Activated CD8-positive, alpha-beta memory T cell treated with anti-CD3 and anti-CD28 coated beads, Interleukin-2, amount 50 U/mL, for 24 hours (primary cell): ENCODE data around the gene ANKRD11.
A peak's percentile ranks its signal among the peaks of the same experiment; 100 is the strongest.

ENCODE experiments used
- DNase-seq: peaks from one replicate; pipeline ENCODE4 v3.0.0-alpha.2; 2020; ENCODE audit errors: extremely low read depth

ANKRD11 gene

DNA sequence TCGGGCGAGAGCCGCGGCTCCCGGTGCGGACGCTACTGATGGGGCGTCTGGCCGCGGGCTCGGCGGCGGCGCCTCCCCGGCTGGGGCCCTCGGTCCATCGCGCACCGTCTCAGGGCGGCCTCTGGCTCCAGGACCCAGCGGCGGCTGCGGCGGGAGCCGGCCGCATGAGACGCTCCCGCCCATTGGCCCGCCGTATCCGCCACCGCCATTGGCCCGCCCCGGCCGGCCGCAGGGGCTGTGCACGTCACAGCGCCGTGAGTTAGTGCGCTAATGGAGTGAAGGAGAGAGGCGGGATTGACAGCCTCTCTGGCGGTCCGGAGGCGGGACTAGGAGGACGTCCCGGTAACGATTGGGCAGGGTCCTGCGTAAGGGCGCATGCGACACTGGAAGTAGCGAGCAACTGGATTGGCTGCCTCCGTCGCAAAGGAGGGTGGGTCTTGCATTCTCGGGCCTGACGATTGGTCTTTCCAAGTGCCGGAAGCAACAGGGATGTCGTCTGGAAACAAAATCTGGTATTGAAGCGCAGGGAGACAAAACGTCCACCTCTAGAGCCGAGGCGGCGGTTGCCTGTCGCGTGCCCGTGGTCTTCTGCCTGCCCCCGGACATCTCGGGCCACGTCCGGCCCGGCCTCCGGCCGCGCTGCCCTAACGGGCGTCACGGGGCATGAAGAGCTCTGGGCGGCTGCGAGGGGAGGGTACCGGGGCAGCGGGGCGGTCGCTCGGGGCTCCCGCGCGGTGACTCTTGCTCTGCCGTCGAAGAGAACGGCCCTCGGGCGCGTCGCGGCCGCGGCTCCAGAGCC lies at the start of gene ANKRD11:
Gene ANKRD11, minus strand, starts transcription at position 123 of the 799 bp plus-strand sequence. CDS start 173,542 bp downstream, outside the sequence.
- DNase-seq, result peak; percentile 98

DNA sequence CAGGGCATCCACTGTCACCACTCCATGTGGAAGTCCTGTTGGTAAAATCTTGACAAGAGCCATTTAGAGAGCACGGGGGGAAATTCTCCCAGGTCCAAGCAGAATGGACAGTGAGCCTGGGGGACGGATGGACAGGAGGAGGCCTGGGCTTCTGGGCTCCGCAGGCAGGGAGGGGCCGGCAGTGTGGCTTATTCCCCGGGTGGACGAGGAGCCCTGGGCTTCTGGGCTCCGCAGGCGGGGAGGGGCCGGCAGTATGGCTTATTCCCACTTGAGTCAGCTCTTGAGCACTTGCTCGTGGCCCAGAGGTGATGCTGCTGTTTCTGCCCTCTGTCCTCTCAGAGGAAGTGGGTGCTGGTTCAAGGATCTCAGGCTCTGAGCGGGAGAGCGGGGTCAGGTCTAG lies 47.9 kb upstream of the ANKRD11 start:
- no peak for DNase-seq

DNA sequence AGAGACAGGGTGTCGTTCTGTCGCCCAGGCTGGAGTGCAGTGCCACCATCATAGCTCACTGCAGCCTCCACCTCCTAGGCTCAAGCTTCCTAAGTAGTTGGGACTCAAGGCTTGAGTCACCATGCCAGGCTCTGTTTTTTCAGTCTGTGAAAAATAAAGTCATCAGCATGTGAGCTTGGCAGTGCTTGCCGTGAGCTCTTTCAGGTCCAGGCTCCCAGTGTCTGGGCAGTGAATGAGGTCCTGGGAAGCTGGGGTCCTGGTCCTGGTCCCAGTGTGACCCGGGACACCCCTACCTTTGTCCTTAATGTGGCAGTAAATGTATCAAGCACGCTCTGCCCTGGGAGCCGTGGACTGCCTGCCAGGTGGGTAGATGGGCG lies 47.2 kb upstream of the ANKRD11 start:
- no peak for DNase-seq

DNA sequence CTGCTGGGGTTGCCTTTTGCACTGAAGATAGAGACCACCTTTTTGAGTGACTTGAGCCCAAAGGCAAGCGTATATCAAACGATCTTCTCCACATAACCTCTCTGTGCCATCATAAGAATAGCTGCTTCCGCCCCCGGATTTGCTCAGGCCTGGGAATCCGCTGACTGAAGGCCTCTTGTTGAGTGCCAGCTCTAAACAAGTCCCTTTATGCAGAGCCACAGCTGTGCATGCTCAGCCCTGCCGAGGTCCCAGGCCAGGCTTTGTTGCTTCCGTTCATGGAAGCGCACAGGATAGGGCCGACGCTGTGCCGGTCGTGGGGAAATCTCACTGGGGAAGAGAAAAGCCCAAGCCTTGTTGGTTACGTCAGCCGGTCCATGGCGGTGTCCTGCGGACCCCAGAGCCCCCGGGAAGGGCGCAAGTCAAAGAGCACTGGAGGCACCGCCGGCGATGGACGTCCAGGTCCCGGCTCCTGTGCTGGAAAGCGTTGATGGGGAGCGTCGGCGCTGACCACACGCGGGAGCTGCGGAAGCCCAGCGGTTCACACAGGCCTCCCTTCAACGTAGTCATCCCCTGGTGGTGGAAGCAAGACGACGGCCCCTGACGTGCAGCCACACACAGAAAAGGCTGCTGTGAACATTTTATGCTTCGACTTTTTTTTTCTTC lies 46.7 kb upstream of the ANKRD11 start:
- no peak for DNase-seq

DNA sequence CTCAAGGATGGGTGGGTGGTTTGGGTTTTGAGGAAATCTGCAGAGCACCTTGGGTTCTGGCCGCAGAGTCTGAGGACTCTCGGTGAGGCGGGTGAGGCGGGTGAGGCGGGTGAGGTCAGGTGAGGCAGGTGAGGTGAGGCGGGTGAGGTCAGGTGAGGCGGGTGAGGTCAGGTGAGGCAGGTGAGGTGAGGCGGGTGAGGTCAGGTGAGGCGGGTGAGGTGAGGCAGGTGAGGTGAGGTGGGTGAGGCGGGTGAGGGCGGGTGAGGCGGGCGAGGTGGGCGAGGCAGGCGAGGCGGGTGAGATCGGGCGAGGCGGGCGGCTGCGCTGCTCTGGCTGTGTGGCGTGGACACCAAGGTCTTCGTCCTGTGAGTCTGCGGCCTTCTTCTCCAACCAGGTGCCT lies 46.0 kb upstream of the ANKRD11 start:
- no peak for DNase-seq

DNA sequence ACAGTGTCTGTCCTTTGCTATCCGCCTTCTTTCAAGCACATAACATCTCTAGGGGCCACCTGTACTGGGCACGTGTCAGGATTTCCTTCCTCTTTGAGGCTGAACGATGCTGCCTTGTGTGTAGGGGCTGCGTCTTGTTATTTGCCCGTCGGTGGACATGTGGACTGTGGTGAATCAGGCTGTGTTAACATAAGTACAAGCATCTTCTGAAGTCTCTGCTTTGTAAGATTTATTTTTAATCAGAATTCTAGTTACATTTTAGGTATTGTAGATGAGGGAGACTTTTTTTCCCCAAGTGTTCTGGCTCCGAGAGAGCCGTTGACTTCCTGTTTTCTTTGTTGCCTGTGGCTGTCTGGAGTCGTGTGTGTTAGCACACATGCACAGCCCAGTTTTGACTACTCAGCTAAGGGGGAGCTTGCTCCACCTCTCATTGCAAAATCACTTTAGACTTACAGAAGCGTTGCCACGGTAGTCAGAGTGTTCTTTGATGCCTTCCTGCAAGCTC lies 43.9 kb upstream of the ANKRD11 start:
- DNase-seq, result no peak

DNA sequence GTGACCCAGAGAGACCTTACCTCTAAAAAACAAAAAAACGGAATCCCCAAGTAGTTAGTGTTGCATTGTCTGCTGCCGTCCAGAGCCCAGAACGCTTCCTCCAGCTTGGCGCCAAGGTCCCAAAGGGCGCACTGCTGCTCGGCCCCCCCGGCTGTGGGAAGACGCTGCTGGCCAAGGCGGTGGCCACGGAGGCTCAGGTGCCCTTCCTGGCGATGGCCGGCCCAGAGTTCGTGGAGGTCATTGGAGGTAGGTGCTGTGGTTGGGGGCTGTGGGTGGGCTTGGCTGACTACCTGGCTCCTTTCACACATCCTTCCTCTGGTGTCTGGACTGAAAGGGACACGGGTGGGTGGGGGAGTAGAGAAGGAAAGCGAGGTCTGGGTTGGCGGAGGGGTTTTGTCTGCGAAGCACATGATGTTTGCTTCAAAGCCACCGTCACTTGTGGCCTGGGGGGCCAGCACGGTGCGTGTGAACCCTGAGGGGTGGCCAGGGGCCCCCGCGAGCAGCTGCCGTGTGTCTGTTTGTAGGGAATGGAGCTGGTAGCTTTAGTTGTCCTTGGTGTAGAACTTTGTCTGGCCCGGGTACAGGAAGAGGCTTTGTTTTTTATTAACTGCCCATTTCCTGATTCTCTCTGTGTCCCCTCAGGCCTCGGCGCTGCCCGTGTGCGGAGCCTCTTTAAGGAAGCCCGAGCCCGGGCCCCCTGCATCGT lies 41.6 kb upstream of the ANKRD11 start:
- no peak for DNase-seq

DNA sequence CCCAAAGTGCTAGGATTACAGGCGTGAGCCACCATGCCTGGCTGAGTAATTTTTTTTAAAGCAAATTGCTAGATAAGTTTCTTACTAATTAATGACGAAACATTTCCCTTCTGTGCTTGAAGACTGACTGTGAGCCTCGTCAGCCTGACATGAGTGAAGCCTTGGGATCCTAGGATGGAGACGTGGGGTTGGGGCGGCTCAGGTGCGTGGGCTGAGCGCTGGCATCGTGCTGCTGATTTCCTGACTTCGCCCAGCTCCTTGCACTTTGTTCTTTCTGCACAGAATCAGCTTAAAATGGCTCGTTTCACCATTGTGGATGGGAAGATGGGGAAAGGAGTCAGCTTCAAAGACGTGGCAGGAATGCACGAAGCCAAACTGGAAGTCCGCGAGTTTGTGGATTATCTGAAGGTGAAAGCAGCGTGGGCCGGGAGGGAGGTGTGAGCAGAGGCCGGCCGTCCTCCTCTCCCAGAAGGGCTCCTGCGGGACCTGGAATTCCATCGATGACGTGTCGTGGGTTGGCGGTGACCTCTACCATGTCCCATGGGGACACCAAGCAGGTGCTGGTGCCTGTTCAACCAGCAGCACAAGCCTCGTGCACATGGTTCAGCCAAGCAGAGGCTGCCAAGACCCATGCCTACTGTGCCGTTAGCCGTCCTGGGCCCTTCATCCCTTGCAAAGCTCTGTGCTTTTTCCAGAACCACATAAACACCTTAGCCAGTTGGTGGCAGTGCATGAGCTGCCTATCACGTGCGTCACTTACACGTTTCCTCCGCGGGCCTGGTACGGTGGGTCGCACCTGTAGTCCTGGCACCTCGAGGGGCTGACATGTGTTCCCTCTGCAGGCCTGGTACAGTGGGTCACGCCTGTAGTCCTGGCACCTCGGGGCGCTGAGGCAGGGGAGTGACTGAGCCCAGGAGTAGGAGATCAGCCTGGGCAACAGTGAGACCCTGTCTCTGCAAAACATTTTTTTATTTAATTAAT lies 40.3 kb upstream of the ANKRD11 start:
- DNase-seq, result no peak

DNA sequence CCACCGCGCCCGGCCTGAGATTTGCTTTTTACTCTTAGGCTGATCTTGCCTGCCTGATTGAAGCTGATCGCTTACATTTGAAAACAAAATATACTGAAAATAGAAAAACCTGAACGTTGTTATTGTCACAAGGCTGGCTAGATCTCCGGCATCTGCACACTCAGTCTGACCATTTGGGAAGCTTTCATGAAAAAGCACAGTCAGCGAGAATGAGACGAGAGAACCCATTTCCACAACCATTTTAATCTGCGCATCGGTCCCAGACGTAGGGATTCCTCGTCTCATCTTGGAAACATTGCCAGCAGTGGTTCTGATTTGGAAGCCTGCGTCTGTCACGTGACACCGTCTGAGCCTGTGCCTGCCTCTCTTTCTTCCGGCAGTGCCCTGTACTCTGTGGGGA lies 38.7 kb upstream of the ANKRD11 start:
- no peak for DNase-seq

DNA sequence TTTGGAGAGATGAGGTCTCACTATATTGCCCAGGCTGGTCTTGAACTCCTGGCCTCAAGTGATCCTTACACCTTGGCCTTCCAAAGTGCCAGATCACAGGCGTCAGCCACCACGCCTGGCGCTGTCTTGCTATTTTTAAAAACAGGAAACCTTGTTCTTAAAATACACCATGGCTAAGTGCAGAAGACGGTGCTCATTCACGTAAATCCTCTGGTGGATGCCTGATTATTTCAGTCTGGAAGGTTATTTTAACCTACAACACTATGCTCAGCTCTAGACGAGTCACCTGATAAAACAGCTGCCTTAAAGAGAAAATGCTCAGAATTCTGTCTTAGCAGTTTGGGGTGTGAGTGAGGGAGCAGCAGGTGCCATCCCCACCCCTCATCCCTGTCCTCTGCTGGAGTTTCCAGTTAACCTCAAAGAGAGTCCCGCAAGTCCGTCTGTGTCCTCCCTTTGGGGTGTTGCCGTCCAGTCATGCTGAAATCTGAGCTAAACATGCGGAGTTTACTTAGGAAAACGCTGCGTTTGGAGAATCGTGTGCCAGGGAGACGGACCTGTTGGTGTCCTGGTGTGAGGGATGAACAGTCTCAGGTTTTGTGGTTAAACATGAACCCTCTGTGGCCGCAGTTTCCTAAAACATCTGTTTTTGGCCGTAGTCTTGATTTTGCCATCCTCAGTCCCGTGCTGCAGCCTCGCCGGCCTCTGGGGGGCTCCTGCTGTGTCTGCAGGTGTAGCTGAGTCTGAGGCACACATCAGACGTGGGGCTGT lies 35.0 kb upstream of the ANKRD11 start:
- DNase-seq, result no peak

DNA sequence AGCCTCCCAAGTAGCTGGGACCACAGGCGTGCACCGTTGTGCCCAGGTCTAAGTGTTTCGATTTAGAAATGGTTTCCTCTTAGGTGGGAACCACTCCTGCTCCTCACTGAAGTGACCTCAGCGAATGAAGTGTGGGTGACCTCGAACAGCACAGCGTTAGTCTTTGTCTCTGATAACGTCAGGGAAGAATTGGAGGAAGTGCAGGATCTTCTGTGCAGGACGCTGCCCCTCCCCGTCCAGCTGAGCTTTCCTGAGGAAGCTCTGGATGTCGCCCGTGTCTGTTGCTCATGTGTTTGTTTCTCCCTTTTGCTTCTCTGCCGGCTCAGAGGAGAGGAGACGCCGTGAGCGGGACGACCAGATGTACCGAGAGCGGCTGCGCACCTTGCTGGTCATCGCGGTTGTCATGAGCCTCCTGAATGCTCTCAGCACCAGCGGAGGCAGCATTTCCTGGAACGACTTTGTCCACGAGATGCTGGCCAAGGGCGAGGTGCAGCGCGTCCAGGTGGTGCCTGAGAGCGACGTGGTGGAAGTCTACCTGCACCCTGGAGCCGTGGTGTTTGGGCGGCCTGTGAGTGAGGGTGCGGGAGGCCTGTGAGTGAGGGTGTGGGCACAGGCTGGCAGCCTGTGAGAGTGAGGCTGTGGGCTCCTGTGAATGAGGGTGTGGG lies 33.5 kb upstream of the ANKRD11 start:
- no peak for DNase-seq

DNA sequence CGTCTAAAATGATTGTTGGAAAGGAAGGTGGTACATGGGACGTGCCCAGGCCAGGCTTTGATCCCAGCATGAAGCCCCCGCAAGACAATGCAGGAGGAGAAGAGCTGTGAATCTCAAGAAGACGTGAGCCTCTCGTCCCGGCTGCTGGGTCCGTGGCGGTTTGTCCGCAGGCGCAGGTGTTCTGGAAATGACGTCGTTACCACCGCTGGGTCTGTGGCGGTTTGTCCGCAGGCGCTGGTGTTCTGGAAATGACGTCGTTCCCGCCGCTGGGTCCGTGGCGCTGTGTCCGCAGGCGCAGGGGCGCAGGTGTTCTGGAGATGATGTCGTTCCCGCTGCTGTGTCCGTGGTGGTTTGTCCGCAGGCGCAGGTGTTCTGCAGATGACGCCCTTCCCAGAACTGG lies 31.9 kb upstream of the ANKRD11 start:
- no peak for DNase-seq

DNA sequence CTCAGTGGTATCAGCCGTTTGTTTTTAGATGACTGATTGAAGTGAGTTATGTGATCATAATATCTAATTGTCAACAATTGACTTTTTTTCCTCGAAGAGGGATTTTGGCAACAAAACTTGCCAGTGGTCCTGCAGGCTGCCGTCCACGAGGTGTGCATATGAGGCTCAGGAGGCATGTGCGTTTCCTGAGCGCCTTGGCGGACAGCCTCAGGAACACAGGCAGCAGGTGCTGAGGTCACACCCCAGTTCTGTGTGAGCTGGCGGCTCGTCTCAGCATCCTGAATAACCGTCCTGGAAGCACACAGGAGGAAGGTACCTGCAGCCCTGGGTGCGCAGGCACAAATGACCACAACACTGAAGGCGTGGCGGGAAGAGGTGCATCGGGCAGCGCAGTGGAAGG lies 29.5 kb upstream of the ANKRD11 start:
- DNase-seq, result no peak

DNA sequence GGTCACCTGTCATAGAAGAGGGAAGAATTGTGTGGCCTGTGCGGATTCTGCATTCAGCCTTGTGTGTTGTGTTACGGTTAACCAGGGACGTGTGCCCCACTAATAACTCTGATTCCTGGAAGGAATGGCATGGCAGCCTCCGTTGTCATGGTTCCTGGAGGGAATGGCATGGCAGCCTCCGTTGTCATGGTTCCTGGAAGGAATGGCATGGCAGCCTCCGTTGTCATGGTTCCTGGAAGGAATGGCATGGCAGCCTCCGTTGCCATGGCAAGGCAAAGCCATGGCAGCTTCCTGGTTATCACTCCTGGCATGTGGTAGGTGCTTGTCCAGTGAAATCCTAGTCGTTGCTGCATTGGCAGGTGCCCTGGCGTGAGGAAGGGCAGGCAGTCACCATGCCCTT lies 26.8 kb upstream of the ANKRD11 start:
- no peak for DNase-seq

DNA sequence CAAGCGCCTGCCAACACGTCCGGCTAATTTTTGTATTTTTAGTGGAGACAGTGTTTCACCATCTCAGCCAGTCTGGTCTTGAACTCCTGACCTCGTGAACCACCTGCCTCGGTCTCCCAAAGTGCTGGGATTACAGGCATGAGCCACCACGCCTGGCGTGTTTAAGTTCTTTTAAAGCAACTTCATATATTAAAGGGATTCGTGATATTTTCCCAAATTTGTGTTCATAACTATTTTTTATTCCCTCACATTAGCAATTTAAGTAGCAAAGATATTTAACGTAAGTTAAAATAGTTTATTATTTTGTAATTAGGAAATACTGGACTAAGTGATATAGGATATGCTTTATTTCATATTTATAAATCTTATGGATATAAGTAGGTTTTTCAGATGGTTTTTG lies 22.1 kb upstream of the ANKRD11 start:
- no peak for DNase-seq

DNA sequence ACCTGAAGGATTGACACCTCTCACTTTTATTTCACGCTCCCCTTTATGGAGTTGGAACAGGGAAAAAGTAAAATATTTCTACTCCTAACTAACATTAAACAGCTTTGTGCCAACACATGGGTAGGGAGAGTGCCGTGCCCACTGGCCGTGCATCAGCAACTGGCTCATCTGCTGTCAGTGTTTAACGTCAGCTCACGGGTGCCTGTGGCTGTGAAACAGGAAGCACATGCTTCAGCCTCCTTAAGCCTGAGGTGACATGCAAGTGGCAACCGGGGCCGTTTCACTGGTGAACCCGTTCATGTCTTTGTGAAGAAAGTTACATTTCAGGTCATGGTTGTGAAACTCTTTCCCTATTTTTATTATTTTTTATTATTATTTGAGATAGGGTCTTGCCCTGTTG lies 21.0 kb upstream of the ANKRD11 start:
- no peak for DNase-seq

DNA sequence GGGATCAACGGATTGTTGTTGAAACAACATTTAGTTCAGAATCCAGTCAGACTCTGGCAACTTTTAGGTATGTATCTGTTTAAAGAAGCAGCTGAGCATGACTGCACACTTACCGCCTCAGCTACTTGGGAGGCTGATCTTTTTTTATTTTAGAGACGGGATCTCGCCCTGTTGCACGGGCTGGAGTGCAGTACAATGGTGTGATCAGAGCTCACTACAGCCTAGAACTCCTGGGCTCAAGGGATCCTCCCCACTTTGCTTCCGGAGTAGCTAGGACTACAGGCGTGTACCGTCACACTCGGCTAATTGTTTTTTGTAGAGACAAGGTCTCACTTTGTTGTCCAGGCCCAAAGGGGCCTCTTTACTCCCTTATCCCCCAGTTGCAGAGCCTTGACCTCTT lies 20.2 kb upstream of the ANKRD11 start:
- no peak for DNase-seq

DNA sequence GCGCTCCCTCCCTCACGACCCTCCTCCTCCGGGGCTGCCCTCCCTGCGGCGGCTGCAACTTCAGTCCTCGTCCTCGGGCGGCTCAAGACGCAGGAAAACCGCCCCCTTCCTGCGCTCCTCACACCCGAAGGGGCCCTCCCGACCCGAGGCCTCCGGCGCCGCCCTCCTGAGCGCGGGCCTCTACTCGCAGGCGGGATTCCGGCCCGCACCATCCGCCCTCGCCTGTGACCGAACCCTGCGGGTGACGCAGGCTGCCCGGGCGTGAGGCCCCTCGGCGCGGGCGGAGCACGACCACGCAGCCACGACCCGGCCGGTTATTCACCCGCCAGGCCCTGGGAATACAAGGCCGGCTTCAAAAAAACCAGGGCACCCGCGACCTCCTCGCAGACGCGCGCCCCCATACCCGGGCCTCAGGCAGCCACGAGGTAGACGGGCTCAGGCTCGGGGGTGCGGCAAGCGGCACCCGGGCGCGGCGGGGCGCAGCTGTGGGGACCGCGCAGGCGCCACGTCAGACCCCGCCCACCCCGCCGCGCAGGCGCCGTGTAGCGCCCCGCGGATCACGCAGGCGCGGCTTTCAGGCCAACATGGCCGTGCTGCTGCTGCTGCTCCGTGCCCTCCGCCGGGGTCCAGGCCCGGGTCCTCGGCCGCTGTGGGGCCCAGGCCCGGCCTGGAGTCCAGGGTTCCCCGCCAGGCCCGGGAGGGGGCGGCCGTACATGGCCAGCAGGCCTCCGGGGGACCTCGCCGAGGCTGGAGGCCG lies 17.7 kb upstream of the ANKRD11 start, which contains the start of gene SPG7:
Gene SPG7, plus strand, starts transcription at position 570 of the 757 bp plus-strand sequence. Its CDS starts 15 bp downstream, at position 585.
- DNase-seq, result peak; percentile 57

DNA sequence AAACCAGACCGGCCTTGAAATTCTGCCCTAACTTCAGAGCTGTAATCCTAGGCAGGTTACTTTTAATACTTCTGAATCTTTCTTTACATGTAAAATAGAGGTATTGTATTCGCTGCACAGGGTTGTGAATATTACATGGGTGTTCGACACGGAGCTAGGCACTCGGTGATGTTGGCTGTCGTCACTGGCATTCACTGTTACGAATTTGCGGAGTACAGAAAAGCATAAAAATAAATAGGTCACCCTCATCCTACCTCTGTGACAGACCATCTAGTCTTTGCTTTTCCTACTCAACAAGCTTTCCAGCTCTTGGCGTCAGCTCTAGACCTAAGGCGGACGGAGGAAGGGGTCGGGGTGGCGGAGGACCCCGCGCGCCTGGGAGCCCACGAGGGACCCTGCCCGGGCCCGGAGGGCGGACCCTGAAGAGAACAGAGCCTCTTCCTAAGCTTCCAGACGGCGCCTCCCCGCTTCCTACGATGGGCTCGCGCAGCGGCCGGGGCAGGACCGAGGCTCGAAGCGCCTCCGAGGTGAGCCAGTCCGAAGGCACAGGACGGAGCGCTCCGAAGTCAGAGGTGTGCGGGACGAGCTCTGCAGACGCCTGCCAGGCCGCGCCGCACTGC lies 17.0 kb upstream of the ANKRD11 start:
- no peak for DNase-seq
